Measurements from ENCODE around the gene SIN3B.
A peak's percentile ranks its signal among the peaks of the same experiment; 100 is the strongest.

The SIN3B gene

DNA sequence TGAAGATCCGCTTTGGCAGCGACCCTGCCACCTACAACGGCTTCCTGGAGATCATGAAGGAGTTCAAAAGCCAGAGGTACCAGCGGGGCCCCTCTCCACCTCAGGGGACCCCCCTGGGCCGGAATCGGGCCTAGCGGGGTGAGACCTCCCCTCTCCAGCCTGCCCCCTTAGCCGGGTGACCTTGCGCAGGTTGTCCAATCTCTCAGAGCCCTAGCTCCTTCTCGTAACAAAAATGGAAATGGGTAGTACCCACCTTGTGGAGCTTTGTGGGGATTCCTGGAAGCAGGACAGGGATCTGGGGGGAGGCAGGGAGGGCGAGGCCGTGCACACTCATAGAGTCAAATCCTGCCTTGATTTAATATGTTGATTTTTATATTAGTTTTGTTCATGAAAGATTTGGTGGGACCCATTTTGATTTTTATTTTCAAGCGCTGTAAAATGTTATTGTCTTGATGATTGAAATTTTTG is 658 bp downstream of the SIN3B start:
- no peak for DNase-seq

DNA sequence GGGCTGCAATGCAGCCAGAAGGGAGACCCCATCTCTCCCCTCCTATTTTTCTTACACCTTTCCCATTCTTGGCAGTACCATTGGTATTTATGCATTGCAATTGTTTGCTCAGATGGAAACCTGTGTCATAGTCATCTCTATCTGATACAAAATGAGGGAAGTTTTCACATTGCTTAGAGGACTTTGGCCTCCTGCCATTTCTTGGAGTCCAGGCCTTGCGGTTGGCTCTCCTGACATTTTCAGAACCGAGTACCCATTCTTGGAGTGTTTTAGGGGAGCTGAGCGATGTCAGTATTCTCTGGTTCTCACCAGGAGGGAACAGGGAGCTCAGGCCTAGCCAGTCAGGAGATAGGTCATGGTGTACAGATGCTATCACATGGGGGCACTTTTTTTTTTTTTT is 1.5 kb downstream of the SIN3B start:
- no peak for DNase-seq

DNA sequence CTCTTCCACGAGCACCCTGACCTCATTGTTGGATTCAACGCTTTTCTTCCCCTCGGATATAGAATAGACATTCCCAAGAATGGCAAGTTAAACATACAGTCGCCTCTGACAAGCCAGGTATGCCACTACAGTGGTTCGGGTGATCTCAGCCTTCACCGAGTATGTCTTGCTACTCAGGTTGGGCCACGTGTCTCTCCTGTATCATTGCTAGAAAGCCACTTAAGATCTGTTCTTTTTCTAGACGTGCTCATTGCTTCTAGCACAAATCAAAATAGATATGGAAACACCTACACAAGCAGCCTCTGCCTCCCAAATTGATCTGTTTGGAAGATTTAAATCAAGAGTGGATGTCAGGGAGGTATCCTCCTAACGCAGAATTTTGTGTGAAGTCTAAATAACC is 2.3 kb downstream of the SIN3B start:
- DNase-seq = no peak

DNA sequence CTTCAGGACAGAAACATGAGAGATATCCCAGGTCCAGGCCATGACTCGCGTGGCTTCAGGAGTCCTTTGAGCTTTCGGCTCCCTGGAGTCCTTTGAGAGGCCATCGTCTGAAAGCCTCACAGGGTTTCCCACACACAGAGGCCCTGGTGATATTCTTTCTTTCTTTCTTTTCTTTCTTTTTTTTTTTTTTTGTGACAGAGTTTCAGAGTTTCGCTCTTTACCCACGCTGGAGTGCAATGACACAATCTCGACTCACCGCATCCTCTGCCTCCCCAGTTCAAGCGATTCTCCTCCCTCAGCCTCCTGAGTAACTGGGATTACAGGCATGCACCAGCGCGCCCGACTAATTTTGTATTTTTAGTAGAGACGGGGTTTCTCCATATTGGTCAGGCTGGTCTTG is 5.5 kb downstream of the SIN3B start:
- DNase-seq = peak; percentile 52

DNA sequence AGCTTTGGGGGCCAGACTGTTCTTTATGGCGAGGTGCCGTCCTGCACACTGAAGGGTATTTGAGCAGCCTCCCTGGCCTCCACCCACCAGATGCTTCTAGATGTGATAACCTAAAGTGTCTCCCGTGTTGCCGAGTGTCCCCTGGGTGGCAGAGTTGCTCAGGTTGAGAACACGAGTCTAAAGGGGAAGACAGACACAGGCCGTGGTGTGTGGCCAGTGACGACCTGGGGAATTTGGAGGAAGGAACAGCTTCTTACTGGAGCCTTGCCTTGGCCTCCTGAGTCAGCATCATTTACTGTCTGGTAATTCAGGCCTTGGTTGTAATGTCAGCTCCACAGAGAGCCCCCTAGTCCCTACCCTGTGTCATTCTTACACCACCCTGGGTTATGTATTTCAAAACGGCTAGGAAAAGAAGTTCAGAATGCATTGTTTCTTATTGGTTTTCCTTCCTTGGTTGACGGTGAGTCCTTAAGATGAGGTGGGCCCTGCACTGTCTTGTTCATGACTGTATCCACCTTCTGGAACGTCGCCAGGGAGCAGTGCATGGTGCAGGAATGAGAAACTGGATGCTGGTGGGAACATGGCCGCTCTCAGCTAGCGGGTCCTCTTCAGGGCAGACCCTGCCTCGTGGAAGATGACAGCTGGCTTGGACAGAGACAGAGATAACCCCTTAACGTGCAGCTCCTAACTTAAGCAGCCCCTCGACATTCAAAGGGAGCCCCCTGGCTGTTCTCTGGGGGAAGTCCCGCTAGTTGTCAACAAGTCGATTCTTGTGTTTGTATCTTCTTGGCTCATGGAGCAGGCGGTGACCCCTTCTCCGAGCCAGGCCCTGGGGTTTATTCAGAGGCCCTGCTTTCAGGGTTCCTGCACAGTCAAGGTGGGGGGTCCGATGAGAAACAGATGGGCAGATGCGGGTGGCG is 7.2 kb downstream of the SIN3B start:
- no peak for DNase-seq

DNA sequence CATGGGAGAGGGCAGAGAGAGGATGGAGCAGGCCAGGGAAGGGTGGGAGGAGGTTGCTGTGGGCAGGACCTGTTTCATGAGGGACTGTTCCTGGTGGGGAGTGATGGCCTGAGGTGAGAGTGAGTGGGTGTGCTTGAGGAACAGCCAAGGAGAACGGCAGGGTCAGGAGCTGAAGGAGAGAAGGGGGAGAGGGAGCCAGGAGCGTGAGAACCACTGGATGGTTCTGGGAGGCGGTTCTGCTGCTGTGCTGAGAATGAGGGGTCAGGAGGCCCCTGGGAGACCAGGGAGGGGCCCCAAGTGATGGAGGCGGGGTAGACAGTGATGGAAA is 7.8 kb downstream of the SIN3B start:
- no peak for DNase-seq

DNA sequence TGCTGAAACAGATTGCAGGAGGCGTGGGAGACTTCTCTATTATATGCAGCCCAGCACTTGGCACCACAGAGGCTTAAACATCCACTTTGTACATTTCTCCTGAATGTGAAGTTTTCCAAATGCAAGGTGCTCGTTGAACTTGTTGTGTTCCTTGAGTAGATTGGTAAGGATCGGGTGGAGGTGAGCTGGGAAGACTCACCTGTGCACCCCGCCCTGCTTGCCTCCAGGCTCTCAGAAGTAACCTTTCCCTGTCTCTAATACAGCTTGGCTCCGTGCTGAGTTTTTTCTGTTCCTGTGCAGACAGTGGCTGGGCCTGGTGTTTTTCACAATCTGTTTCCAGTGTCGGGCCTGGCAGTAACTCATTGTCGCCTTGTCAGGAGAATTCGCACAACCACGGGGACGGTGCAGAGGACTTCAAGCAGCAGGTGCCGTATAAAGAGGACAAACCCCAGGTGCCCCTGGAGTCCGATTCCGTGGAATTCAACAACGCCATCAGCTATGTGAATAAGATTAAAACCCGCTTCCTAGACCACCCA is 12.3 kb downstream of the SIN3B start:
- no peak for DNase-seq

DNA sequence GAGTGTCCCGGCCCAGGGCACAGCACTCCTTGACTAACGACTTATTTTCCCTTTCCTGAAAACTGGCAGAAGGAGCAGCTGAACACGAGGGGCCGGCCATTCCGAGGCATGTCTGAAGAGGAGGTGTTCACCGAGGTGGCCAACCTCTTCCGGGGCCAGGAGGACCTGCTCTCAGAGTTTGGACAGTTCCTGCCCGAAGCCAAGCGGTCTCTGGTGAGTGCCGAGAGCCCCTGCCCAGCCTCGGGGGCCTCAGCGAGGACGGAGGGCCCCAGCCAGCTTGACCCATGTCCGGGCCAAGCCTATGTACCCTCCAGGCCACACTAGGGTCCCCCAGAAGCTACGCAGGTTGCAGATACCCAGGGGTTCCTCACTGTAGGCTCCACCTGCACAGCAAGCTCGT is 17.7 kb downstream of the SIN3B start:
- no peak for DNase-seq

DNA sequence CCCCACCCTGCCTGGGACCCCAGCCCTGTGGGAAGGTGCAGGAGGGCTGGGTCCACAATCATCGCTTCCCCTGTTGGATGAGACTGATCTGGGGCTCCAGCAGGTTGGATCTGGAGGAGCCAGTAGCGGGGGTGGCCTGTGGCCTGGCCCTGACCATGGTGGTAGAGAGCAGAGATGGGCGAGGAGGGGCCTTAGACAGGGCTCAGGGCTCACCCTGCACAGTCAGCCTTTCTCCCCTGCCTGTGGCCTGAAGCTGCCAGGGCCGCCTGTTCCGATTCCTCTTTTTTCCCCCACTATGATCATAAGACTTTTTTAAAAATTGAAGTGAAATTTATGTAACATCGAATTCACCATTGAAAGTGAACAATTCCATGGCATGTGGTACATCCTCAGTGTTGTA is 18.2 kb downstream of the SIN3B start:
- no peak for DNase-seq

DNA sequence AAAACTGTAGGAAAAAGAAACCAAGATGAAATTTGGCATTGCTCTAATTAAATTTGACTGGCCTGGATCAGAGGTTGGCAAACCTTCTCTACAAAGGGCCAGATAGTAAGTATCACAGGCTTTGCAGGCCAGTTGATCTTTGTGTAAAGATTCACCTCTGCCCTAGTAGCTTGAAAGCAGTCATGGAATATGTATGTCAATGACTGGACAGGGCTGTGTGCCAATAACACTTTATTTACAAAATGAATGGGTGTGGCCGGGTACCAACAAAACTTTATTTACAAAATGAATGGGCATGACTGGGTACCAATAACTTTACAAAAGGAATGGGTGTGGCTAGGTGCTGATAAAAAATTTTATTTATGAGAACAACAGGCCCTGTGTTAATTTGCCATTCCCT is 20.0 kb downstream of the SIN3B start:
- no peak for DNase-seq

DNA sequence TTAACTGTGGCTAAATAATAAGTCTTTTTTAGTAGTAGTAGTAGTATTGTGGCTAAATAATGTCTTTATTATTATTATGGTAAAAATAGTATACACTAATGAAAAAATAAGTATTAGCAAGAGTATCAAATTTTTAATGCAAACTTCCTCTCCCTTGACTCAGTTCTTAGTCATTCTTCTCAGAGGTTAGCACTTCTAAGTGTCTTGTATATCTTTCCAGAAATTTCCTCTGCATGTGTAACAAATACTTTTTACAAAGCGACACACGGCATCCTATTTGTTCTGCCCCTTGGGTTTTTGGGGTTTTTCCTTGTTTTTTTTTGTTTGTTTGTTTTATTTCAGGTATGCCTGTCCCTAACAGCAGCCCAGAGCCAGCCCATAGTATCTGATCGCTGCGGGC is 20.9 kb downstream of the SIN3B start:
- DNase-seq = no peak

DNA sequence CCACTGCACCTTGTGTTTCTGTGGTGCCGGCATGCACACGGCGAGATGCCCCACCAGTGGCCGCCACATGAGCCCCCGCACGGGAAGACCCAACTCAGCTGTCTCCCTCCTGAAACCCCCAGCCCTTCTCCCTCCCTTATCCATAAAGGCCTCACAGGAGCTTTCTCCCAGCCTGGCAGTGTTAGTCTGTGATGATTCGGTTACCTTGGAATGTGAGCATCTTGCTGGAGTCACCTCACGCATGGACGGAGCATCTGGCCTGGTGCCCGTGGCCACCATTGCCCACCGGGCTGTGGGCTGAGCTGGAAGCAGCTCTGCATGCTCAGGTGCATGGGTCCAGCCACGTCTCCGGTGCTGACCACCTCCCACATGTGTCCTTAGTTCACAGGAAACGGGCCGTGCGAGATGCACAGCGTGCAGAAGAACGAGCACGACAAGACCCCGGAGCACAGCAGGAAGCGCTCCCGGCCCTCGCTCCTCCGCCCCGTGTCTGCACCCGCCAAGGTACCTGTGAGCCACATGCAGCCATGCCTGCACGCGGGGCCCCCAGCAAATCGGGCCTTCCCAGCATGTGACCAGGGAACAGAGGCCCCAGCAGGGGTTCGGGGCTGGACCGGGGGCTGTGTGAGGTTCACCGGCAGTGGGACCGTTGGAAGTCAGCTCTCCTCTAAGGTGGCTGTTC is 22.0 kb downstream of the SIN3B start:
- DNase-seq = no peak

DNA sequence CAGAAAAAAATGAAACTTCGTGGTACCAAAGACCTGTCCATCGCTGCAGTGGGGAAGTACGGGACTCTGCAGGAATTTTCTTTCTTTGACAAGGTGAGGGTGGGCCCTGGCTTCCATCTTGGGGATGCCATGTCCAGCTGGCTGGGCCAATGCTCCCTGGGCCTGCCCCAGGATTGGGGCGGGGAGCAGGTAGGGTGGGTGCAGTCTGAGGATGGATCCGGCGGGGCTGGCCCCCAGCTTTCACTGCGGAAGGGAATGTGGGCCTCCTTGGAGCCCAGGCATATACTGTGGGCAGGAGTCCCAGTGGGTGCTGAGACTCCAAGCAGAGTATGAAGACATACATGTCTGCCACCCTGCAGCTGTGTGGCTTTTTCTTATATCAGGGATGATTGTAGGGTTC is 23.9 kb downstream of the SIN3B start:
- DNase-seq = no peak

DNA sequence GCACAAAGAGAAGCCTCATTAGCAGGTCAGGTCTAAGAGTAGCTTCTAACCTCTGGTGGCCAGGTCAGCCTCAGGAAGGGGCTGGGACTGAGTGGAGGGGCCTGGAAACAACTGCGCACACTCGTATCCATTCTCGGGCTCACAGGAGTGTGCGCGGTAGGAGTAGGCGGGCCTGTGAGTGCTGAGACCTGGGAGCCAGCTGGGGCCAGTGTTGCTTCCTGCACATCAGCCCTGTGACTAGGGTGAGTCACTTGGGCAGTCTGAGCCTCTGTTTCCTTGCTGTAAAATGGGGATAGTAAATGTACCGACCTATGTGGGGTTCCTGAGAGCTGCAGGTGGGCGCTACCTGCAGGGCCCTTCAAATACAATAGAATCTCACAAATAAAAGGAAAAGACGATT is 26.9 kb downstream of the SIN3B start:
- DNase-seq = no peak

DNA sequence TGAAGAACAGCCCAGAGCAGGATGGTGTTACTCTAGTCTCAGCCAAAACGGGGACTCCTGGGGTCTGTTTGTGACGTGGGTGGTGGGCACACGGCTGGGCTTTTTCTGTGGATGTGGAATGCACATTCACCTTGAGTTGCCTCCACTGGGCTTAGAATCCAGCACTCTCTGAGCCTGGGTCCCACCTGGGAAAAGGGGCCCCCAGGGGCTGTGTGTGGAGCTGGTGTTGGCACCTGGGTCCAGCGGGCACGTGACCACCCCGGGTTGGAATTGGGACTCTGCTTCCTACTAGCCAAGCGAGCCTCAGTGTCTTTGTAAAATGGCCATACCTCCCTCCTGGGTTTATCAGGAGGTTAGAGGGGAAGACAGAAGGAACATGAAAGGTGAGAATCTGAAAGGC is 30.4 kb downstream of the SIN3B start:
- DNase-seq = no peak

DNA sequence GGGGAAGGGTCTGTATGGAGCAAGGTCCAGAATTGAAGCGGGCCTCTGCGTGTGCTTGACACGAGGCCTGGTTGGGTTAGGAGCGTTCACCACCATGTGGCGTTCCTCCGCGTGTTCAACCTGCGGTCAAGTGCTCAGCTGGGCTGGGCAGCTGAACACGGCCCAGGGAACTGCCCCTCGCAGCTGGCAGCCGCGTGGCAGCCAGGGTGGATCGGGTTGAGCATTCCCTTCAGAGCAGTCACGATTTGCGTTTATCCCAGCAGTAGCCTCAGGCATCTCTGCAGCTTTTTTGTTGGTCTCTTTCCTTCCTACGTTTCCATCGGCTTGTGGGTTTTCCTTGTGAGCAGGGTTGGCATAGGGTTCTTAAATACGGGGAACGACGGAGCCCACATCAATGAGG is 30.9 kb downstream of the SIN3B start:
- DNase-seq = no peak

DNA sequence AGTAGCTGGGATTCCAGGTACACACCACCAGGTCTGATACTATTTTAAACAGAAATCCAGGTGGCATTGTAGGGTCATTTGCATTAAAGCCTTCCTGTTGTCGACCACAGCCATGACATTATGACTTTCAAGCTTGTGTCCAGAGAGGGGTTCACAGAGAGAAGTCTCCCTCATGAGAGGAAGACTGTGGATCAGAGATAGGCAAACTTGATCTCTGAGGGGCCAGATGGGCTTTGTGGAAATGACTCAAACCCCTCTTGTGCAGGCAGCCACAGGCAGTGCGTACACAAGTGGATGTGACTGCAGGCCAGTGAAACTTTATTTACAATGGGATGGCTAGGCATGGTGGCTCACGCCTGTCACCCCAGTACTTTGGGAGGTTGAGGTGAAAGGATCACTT is 31.8 kb downstream of the SIN3B start:
- DNase-seq = no peak

DNA sequence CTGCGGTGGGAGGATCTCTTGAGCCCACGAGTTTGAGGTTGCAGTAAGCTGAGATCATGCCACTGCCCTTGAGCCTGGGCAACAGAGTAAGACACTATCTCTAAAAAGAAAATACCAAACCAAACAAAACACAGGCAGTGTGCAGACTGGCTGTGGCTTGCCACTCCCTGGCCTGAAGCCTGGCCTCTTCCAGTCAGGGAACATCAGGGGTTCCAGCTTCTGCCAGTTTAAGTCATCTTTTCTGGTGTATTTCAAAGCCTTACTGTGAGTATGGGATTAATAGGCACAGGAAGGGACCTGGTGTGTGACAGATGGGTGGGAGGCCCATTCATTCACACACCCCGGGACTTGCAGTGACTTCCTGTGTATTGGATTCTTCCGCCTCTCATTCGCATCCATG is 32.6 kb downstream of the SIN3B start:
- DNase-seq = no peak

DNA sequence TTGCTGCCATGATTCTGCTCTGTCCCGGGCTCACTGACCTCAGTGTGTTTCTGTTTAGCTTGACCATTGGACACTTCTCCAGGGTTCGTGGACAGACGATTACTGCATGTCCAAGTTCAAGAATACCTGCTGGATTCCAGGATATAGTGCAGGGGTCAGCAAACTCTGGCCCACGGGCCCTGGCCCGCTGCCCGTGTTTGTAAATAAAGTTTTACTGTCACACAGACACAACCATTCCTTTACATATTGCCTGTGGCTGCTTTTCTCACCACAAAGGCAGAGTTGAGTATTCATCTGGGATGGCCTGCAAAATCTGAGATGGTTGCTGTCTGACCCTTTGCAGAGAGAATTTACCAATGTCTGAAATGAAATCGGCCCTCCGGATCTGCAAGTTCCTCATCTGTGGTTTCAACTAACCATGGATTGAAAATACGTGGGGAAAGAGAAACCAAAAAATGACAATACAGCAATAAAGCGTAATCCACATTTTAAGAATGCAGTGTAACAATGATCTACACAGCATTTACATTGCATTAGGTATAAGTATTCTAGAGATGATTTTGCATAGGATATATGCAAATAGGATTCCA is 33.7 kb downstream of the SIN3B start:
- no peak for DNase-seq

DNA sequence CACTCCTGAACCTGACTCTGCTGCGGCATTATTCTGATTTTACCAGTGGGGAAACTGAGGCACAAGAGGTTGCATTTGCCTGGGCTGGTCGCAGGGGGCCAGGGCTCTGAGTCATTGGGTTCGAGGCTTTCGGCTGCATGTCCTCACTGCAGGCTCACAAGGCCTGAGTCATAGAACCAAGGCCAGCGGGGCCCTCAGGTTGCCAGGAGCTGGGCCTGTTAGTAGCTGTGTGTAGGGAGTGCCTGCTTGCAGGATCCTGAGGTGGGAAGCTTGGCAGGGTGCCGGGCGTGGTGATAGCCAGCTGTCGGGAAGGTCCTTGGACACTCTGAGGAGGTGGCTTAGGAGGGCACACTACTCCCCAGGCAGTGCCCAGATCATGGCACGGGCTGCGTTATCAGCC is 38.0 kb downstream of the SIN3B start:
- DNase-seq = no peak

DNA sequence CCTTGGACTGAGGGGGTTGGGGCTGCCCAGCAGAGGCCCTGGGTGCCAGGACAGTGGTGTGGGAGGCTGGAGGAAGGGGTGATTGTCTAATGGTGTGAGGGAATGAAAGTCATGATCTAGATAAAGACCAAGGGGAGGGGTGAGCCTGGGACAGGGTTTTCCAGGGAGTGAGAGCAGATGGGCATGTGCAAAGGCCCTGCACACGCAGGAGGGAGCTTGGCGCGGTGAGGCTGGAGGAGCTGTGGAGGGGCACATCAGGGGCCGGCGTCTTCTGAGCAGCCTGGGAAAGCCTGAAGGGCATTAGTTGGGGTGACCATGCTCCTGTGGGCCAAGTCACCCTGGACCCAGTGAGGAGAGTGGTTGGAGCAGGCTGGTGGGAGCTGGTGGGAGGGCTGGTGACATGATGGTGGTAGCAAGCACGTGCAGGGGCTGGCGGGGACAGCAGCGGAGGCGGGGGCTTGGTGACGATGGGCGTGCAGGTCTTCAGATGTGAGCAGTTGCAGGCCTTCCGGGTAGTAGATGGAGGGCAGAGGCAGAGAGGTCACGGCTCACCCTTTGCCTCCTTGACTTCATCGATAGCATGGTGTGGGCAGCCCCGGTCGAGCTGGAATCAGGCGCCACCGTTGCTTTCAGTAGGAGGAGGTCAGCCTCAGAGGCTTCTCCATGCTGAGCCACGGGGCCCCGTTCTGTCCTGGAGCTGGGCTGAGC is 39.4 kb downstream of the SIN3B start:
- DNase-seq = no peak

DNA sequence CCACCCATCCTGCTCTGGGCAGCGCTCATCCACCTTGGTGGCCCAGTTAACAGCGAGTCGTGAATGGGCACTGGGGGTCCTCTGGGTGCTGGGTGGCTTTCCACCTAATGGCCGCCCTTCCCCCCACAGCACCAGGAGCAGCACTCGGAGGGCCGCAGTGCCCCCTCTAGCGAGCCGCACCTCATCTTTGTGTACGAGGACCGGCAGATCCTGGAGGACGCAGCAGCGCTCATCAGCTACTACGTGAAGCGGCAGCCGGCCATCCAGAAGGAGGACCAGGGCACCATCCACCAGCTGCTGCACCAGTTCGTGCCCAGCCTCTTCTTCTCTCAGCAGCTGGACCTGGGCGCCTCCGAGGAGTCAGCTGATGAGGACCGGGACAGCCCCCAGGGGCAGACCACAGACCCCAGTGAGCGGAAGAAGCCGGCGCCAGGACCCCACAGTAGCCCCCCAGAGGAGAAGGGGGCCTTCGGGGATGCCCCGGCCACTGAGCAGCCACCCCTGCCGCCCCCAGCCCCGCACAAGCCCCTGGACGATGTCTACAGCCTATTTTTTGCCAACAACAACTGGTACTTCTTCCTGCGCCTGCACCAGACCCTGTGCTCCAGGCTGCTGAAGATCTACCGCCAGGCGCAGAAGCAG is 40.3 kb downstream of the SIN3B start:
- DNase-seq = no peak

DNA sequence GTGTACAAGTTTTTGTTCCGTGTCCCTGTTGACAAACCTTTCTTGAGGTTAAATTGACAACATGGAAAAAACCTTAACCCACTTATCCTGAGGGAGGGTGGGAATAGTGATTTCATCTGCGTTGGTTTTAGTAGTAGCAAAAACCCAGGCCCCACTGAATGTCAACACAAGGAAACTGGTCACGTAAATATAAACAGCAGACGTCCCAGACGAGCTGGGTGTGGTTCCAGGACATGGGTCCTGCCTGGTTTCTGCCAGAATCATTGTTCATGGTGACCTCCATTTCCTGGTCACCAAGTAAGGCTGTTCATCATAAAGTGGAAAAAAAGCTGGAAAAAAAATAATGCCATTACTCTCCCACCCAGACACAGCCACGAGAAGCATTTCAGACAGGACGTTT is 42.7 kb downstream of the SIN3B start:
- no peak for DNase-seq
